ENCODE results near the gene PDE10A. TPM values are rescaled to one million over a fixed set of nuclear protein-coding genes. Genes with fewer than 3 reads are reported as not detected.
A peak's percentile ranks its signal among the peaks of the same experiment; 100 is the strongest.

PDE10A gene
- total and polyA plus RNA-seq, 5 donors: 3.6 to 8.5 (median 4.2) TPM

- 1% methylated on average over 98 of the region's 100 CpGs for WGBS
Measured at GRCh38 chr6:165662041-165662748, 846 bp downstream of the PDE10A start.

GRCh38 chr6:165661664-165662025 is 1.4 kb downstream of the PDE10A start:
- H3K9me3 ChIP-seq (ENCODE audit: control insufficient read depth, low read length): no peaks in the 10 kb centered on the region
- ATAC-seq (peak in 1 of 2 donors; percentile 10), DNase-seq (peak in 1 of 3 donors; percentile 63)
- no peak overlapping the region for H3K27ac ChIP-seq (ENCODE audit: low read length)
- H3K27me3 ChIP-seq (ENCODE audit: control insufficient read depth, insufficient read depth): no peaks in the 10 kb centered on the region
- peak overlapping the region; percentile 74 for H3K4me3 ChIP-seq (ENCODE audit: low read length)
- under 1% methylated on average over 36 of the region's 36 CpGs for WGBS
- intact Hi-C loops (cut with DNase I): no loop called here
- H3K4me1 ChIP-seq (ENCODE audit: control insufficient read depth, insufficient read depth, low read length): no peaks in the 10 kb centered on the region

More at GRCh38 chr6:165662041-165662748, 846 bp downstream of the PDE10A start:
- Histone ChIP-seq H3K9me3 (ENCODE audit: control insufficient read depth, low read length) (no peaks in the 10 kb centered on the region), H3K27ac (ENCODE audit: low read length) (peak overlapping the region; percentile 18), H3K27me3 (ENCODE audit: control insufficient read depth, insufficient read depth) (no peaks in the 10 kb centered on the region), H3K4me1 (ENCODE audit: control insufficient read depth, insufficient read depth, low read length) (no peaks in the 10 kb centered on the region), H3K4me3 (ENCODE audit: low read length) (peak overlapping the region; percentile 74)
- ATAC-seq (no peak), DNase-seq (peak in 2 of 3 donors; percentile 61 to 71)
- intact Hi-C loops (cut with DNase I): no loop called here

- ATAC-seq: peak; percentile 3 to 19
- H3K4me3 ChIP-seq (ENCODE audit: low read length): peak overlapping the region; percentile 74
- no peaks in the 10 kb centered on the region for H3K9me3 ChIP-seq (ENCODE audit: control insufficient read depth, low read length)
- intact Hi-C loops (cut with DNase I): no loop called here
- H3K4me1 ChIP-seq (ENCODE audit: control insufficient read depth, insufficient read depth, low read length): no peaks in the 10 kb centered on the region
- no peaks in the 10 kb centered on the region for H3K27me3 ChIP-seq (ENCODE audit: control insufficient read depth, insufficient read depth)
- DNase-seq: peak in 2 of 3 donors; percentile 57 to 62
- H3K27ac ChIP-seq (ENCODE audit: low read length): peak overlapping the region; percentile 44
- under 1% methylated on average over 69 of the region's 69 CpGs for WGBS
Measured at GRCh38 chr6:165660857-165661663, 2.0 kb downstream of the PDE10A start.

GRCh38 chr6:165659945-165660856 is 2.8 kb downstream of the PDE10A start:
- H3K27ac ChIP-seq (ENCODE audit: low read length): no peak overlapping the region
- intact Hi-C loops (cut with DNase I): no loop called here
- ATAC-seq (peak; percentile 46 to 68), DNase-seq (peak in 2 of 3 donors; percentile 68 to 74)
- H3K27me3 ChIP-seq (ENCODE audit: control insufficient read depth, insufficient read depth): no peaks in the 10 kb centered on the region
- H3K9me3 ChIP-seq (ENCODE audit: control insufficient read depth, low read length): no peaks in the 10 kb centered on the region
- H3K4me3 ChIP-seq (ENCODE audit: low read length): peak overlapping the region; percentile 74
- 9% methylated on average over 67 of the region's 67 CpGs for WGBS
- no peaks in the 10 kb centered on the region for H3K4me1 ChIP-seq (ENCODE audit: control insufficient read depth, insufficient read depth, low read length)

- Histone ChIP-seq H3K4me3 (ENCODE audit: low read length) (no peak overlapping the region), H3K27ac (ENCODE audit: low read length) (no peak overlapping the region), H3K4me1 (ENCODE audit: control insufficient read depth, insufficient read depth, low read length) (no peaks in the 10 kb centered on the region), H3K9me3 (ENCODE audit: control insufficient read depth, low read length) (no peaks in the 10 kb centered on the region), H3K27me3 (ENCODE audit: control insufficient read depth, insufficient read depth) (no peaks in the 10 kb centered on the region)
- ATAC-seq (no peak), DNase-seq (no peak)
- intact Hi-C loops (cut with DNase I): no loop called here
- WGBS: 80% methylated on average over 13 of the region's 13 CpGs
Measured at GRCh38 chr6:165658395-165659058, 4.5 kb downstream of the PDE10A start.

GRCh38 chr6:165657325-165657680 is 5.7 kb downstream of the PDE10A start:
- 82% methylated on average over 5 of the region's 5 CpGs for WGBS
- Histone ChIP-seq H3K4me3 (ENCODE audit: low read length) (no peak overlapping the region), H3K27me3 (ENCODE audit: control insufficient read depth, insufficient read depth) (no peaks in the 10 kb centered on the region), H3K27ac (ENCODE audit: low read length) (no peak overlapping the region), H3K9me3 (ENCODE audit: control insufficient read depth, low read length) (no peaks in the 10 kb centered on the region), H3K4me1 (ENCODE audit: control insufficient read depth, insufficient read depth, low read length) (no peaks in the 10 kb centered on the region)
- no peak for ATAC-seq
- no peak for DNase-seq
- intact Hi-C loops (cut with DNase I): no loop called here

- Histone ChIP-seq H3K4me1 (ENCODE audit: control insufficient read depth, insufficient read depth, low read length) (no peaks in the 10 kb centered on the region), H3K27me3 (ENCODE audit: control insufficient read depth, insufficient read depth) (no peaks in the 10 kb centered on the region), H3K27ac (ENCODE audit: low read length) (no peak overlapping the region), H3K9me3 (ENCODE audit: control insufficient read depth, low read length) (no peaks in the 10 kb centered on the region), H3K4me3 (ENCODE audit: low read length) (no peak overlapping the region)
- no peak for ATAC-seq
- no peak for DNase-seq
- intact Hi-C loops (cut with DNase I): no loop called here
- WGBS: 82% methylated on average over 8 of the region's 8 CpGs
Measured at GRCh38 chr6:165656581-165657324, 6.3 kb downstream of the PDE10A start.

- Histone ChIP-seq H3K9me3 (ENCODE audit: control insufficient read depth, low read length) (no peaks in the 10 kb centered on the region), H3K27me3 (ENCODE audit: control insufficient read depth, insufficient read depth) (no peaks in the 10 kb centered on the region), H3K4me3 (ENCODE audit: low read length) (no peak overlapping the region), H3K27ac (ENCODE audit: low read length) (no peak overlapping the region), H3K4me1 (ENCODE audit: control insufficient read depth, insufficient read depth, low read length) (no peaks in the 10 kb centered on the region)
- intact Hi-C loops (cut with DNase I): no loop called here
- WGBS: 95% methylated on average over 11 of the region's 11 CpGs
- no peak for ATAC-seq
- DNase-seq: no peak
Measured at GRCh38 chr6:165655191-165655590, 7.8 kb downstream of the PDE10A start.

- intact Hi-C loops (cut with DNase I): no loop called here
- no peak for DNase-seq
- Histone ChIP-seq H3K9me3 (ENCODE audit: control insufficient read depth, low read length) (no peaks in the 10 kb centered on the region), H3K27ac (ENCODE audit: low read length) (no peak overlapping the region), H3K4me1 (ENCODE audit: control insufficient read depth, insufficient read depth, low read length) (peaks cover 4% of the 10 kb centered on the region), H3K4me3 (ENCODE audit: low read length) (no peak overlapping the region), H3K27me3 (ENCODE audit: control insufficient read depth, insufficient read depth) (no peaks in the 10 kb centered on the region)
- WGBS: 96% methylated on average over 9 of the region's 9 CpGs
- no peak for ATAC-seq
Measured at GRCh38 chr6:165654144-165654543, 8.9 kb downstream of the PDE10A start.

- Histone ChIP-seq H3K27ac (ENCODE audit: low read length) (no peak overlapping the region), H3K27me3 (ENCODE audit: control insufficient read depth, insufficient read depth) (no peaks in the 10 kb centered on the region), H3K4me1 (ENCODE audit: control insufficient read depth, insufficient read depth, low read length) (peaks cover 4% of the 10 kb centered on the region), H3K9me3 (ENCODE audit: control insufficient read depth, low read length) (no peaks in the 10 kb centered on the region), H3K4me3 (ENCODE audit: low read length) (no peak overlapping the region)
- intact Hi-C loops (cut with DNase I): no loop called here
- DNase-seq: no peak
- ATAC-seq: no peak
- 79% methylated on average over 11 of the region's 11 CpGs for WGBS
Measured at GRCh38 chr6:165653607-165654006, 9.4 kb downstream of the PDE10A start.

Measured in right cardiac atrium (tissue), 5 donors.